Endodermal cell (in vitro differentiated cells): ENCODE data around the gene HLA-DQA2. TPM values are rescaled to one million over a fixed set of nuclear protein-coding genes. Genes with fewer than 3 reads are reported as not detected.

Source experiments
- DNase-seq: peaks from one replicate; pipeline ENCODE4 v3.0.0-alpha.2; 2017
- H3K27ac ChIP-seq: 2 replicates; pipeline ENCODE4 v1.5.1; 2013; ENCODE audit warnings: mild to moderate bottlenecking, low read depth, low read length, moderate library complexity
- H3K27me3 ChIP-seq: 2 replicates; pipeline ENCODE4 v1.6.1; 2013; ENCODE audit warnings: mild to moderate bottlenecking, low read length, moderate library complexity; ENCODE audit not compliant: insufficient read depth, control insufficient read depth, poor library complexity, severe bottlenecking
- H3K36me3 ChIP-seq: 2 replicates; pipeline ENCODE4 v1.7.0; 2013; ENCODE audit warnings: mild to moderate bottlenecking, low read length, moderate library complexity; ENCODE audit not compliant: control insufficient read depth, insufficient read depth
- H3K4me1 ChIP-seq: one replicate; pipeline ENCODE4 v1.7.0; 2013; ENCODE audit warnings: low read length; ENCODE audit not compliant: control insufficient read depth, insufficient read depth
- H3K4me3 ChIP-seq: 2 replicates; pipeline ENCODE4 v1.5.1; 2013; ENCODE audit warnings: mild to moderate bottlenecking, low read length, moderate library complexity
- H3K9ac ChIP-seq: 2 replicates; pipeline ENCODE4 v1.6.1; 2013; ENCODE audit warnings: mild to moderate bottlenecking, low read length, moderate library complexity; ENCODE audit not compliant: poor library complexity, severe bottlenecking; ENCODE audit errors: extremely low read depth
- H3K9me3 ChIP-seq: 2 replicates; pipeline ENCODE4 v1.6.1; 2013; ENCODE audit warnings: mild to moderate bottlenecking, low read length, moderate library complexity; ENCODE audit not compliant: control insufficient read depth
- H3K27ac Mint-ChIP-seq: 2 replicates; pipeline ENCODE4 v1.8.0; 2020; ENCODE audit warnings: mixed read lengths
- H3K27me3 Mint-ChIP-seq: 2 replicates; pipeline ENCODE4 v1.8.0; 2021; ENCODE audit warnings: mild to moderate bottlenecking, mixed read lengths; ENCODE audit not compliant: insufficient read depth
- H3K36me3 Mint-ChIP-seq: 2 replicates; pipeline ENCODE4 v1.8.0; 2020; ENCODE audit warnings: low read depth, mixed read lengths
- H3K4me1 Mint-ChIP-seq: 2 replicates; pipeline ENCODE4 v1.8.0; 2020; ENCODE audit warnings: mixed read lengths
- H3K4me3 Mint-ChIP-seq: 2 replicates; pipeline ENCODE4 v1.8.0; 2020; ENCODE audit warnings: mild to moderate bottlenecking, moderate library complexity, mixed read lengths
- H3K9me3 Mint-ChIP-seq: 2 replicates; pipeline ENCODE4 v1.8.0; 2020; ENCODE audit warnings: mild to moderate bottlenecking, mixed read lengths
- WGBS, 2 experiments: methylation state at CpG; one replicate each; pipeline versions ENCODE4 v1.1.5 to v1.1.7; 2013; ENCODE audit warnings: missing lambda C conversion rate in 2 of 2, mixed read lengths in 1 of 2; ENCODE audit not compliant: insufficient coverage in 1 of 2, insufficient read length in 1 of 2; 5-methylcytosine and 5-hydroxymethylcytosine counted together
- total RNA-seq, 2 donors: library from RNA; stranded (reverse); fragmentation: NEBNext Ultra II Directional in 1 of 2; extraction: Animal tissue kit (Norgen Biotek cat#: 25700) in 1 of 2; gene quantifications; 2 replicates in 1 of 2; 3 replicates in 1 of 2; pipeline ENCODE4 v1.2.1, GENCODE V29; 2021
- TF ChIP-seq, protein P1 (sequence below): fragments of 200-600 bp; sonication (generic); conservative IDR thresholded peaks from 2 replicates; pipeline ENCODE4 v1.5.0; 2021; ENCODE audit warnings: antibody characterized with exemption, mild to moderate bottlenecking

The HLA-DQA2 gene
- total RNA-seq, 2 donors from 2014 or later = not detected

DNA sequence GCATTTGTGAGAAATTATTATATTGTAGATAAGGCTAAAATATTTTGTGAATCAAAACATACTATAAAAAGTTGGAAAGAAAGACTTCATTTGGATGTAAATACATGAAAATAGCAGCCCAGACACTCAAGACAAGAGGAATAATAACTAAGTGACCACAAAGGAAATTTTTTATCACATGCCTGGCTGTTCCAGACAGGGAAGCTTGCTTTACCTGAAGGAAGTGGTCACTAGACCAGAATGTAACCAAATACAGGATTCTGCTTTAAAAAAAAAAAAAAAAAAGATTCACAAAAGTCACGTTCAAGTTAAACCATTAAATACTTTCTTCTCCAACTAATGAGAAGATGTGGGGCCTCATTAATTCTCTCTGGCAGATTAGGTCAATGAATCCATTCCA is 31.5 kb downstream of the HLA-DQA2 start:
- 80% methylated on average over 1 of the region's 1 CpG; no CpG with 5 or more reads in 1 of the 2 experiments for WGBS, 2 experiments
- TF ChIP-seq, protein P1, sequence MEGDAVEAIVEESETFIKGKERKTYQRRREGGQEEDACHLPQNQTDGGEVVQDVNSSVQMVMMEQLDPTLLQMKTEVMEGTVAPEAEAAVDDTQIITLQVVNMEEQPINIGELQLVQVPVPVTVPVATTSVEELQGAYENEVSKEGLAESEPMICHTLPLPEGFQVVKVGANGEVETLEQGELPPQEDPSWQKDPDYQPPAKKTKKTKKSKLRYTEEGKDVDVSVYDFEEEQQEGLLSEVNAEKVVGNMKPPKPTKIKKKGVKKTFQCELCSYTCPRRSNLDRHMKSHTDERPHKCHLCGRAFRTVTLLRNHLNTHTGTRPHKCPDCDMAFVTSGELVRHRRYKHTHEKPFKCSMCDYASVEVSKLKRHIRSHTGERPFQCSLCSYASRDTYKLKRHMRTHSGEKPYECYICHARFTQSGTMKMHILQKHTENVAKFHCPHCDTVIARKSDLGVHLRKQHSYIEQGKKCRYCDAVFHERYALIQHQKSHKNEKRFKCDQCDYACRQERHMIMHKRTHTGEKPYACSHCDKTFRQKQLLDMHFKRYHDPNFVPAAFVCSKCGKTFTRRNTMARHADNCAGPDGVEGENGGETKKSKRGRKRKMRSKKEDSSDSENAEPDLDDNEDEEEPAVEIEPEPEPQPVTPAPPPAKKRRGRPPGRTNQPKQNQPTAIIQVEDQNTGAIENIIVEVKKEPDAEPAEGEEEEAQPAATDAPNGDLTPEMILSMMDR = no peak
- Histone ChIP-seq H3K27me3 (no peaks in the 10 kb centered on the region), H3K4me1 (no peaks in the 10 kb centered on the region), H3K9ac (no peak overlapping the region), H3K9me3 (no peaks in the 10 kb centered on the region), H3K36me3 (no peaks in the 10 kb centered on the region), H3K27ac (no peak overlapping the region), H3K4me3 (no peak overlapping the region)
- Mint-ChIP-seq H3K9me3 (peaks cover 10% of the 10 kb centered on the region), H3K27me3 (no peaks in the 10 kb centered on the region), H3K36me3 (no peaks in the 10 kb centered on the region), H3K4me1 (no peaks in the 10 kb centered on the region), H3K27ac (no peak overlapping the region), H3K4me3 (no peak overlapping the region)
- DNase-seq = no peak

DNA sequence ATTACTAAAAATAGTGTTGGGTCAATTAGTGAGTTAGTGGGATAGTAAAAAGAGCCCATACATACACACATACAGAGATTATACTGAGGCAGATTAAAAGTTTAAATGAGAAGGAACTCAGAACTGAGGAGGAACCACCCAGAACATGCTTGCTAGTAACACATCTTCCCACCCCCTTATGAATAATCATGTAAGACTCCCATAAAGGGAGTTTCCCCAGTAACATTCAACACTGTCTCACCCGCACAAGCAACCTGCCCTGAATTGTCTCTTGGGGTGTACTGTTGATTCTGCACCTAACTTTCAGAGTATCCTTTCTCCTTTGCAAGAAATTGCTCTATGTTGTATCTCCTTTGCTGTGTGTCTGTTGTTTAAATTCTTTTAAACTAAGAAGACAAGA is 33.2 kb downstream of the HLA-DQA2 start:
- TF ChIP-seq, protein P1 = no peak
- no peaks in the 10 kb centered on the region for H3K9me3 ChIP-seq
- H3K36me3 Mint-ChIP-seq = no peaks in the 10 kb centered on the region
- no peaks in the 10 kb centered on the region for H3K4me1 Mint-ChIP-seq
- no peak overlapping the region for H3K9ac ChIP-seq
- H3K27ac ChIP-seq = no peak overlapping the region
- no peak overlapping the region for H3K27ac Mint-ChIP-seq
- peaks cover 20% of the 10 kb centered on the region for H3K9me3 Mint-ChIP-seq
- no peak overlapping the region for H3K4me3 ChIP-seq
- no peaks in the 10 kb centered on the region for H3K4me1 ChIP-seq
- no peaks in the 10 kb centered on the region for H3K27me3 Mint-ChIP-seq
- no peaks in the 10 kb centered on the region for H3K36me3 ChIP-seq
- WGBS, 2 experiments = 18% methylated on average over 1 of the region's 1 CpG; no CpG with 5 or more reads in 1 of the 2 experiments
- H3K27me3 ChIP-seq = no peaks in the 10 kb centered on the region
- H3K4me3 Mint-ChIP-seq = no peak overlapping the region
- no peak for DNase-seq

DNA sequence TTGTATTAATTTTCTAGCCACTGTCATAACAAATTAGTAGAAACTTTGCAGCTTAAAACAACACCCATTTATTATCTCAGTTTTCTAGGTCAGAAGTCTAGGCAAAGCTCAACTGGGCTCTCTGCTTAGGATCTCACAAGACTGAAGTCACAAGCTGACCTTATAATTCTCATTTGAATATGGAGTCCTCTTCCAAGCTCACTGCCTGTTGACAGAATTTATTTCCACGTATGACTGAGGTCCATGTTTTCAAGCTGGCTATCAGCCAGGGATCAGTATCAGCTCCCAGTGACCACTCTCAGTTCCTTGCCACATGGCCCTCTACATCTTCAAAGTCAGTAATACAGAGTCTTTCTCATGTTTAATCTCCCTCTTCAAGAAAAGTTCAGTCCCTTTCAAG is 33.9 kb downstream of the HLA-DQA2 start:
- peaks cover 23% of the 10 kb centered on the region for H3K9me3 Mint-ChIP-seq
- H3K27me3 Mint-ChIP-seq = no peaks in the 10 kb centered on the region
- no peaks in the 10 kb centered on the region for H3K9me3 ChIP-seq
- WGBS, 2 experiments = 40 to 56% methylated on average over 1 of the region's 1 CpG
- H3K36me3 Mint-ChIP-seq = no peaks in the 10 kb centered on the region
- TF ChIP-seq, protein P1 = no peak
- no peak overlapping the region for H3K9ac ChIP-seq
- H3K4me3 Mint-ChIP-seq = no peak overlapping the region
- no peaks in the 10 kb centered on the region for H3K4me1 ChIP-seq
- no peak overlapping the region for H3K4me3 ChIP-seq
- no peaks in the 10 kb centered on the region for H3K27me3 ChIP-seq
- no peaks in the 10 kb centered on the region for H3K4me1 Mint-ChIP-seq
- no peak overlapping the region for H3K27ac ChIP-seq
- DNase-seq = no peak
- H3K36me3 ChIP-seq = no peaks in the 10 kb centered on the region
- no peak overlapping the region for H3K27ac Mint-ChIP-seq
